GM19238 (cell line): Measurements from ENCODE around the gene BMAL1.
"Not testable (repeated sequence)": the region's sequence is repeated elsewhere in the genome, so short reads cannot be mapped to it uniquely, and the experiment has no call there.

ENCODE experiments used
- DNase-seq: peaks from one replicate; pipeline ENCODE4 v3.0.0; 2011; ENCODE audit warnings: low spot score; ENCODE audit not compliant: insufficient read length

BMAL1 gene

GRCh38 chr11:13277768-13278608 lies at the start of gene BMAL1:
Gene BMAL1, plus strand, starts transcription at chr11:13277790. Its CDS starts 76,519 bp downstream, at chr11:13354309.
- peak; percentile 30 for DNase-seq

- no peak for DNase-seq
Measured at GRCh38 chr11:13228572-13228971, 49.0 kb upstream of the BMAL1 start.

GRCh38 chr11:13229136-13229535 lies 48.5 kb upstream of the BMAL1 start:
- DNase-seq = no peak

- no peak for DNase-seq
Measured at GRCh38 chr11:13229711-13230318, 47.8 kb upstream of the BMAL1 start.

GRCh38 chr11:13233173-13233745 lies 44.3 kb upstream of the BMAL1 start:
- no peak for DNase-seq

- no peak for DNase-seq
Measured at GRCh38 chr11:13235895-13236294, 41.7 kb upstream of the BMAL1 start.

GRCh38 chr11:13236626-13237025 lies 41.0 kb upstream of the BMAL1 start:
- DNase-seq = no peak

- no peak for DNase-seq
Measured at GRCh38 chr11:13237761-13238160, 39.8 kb upstream of the BMAL1 start.

GRCh38 chr11:13238879-13239514 lies 38.6 kb upstream of the BMAL1 start:
- DNase-seq = peak; percentile 13

GRCh38 chr11:13242564-13242963 lies 35.0 kb upstream of the BMAL1 start:
- DNase-seq = no peak

GRCh38 chr11:13247606-13248296 lies 29.8 kb upstream of the BMAL1 start:
- no peak for DNase-seq

GRCh38 chr11:13249177-13249576 lies 28.4 kb upstream of the BMAL1 start:
- DNase-seq = no peak

- no peak for DNase-seq
Measured at GRCh38 chr11:13249992-13250391, 27.6 kb upstream of the BMAL1 start.

- no peak for DNase-seq
Measured at GRCh38 chr11:13251966-13252365, 25.6 kb upstream of the BMAL1 start.

GRCh38 chr11:13252438-13252837 lies 25.2 kb upstream of the BMAL1 start:
- DNase-seq = no peak

- no peak for DNase-seq
Measured at GRCh38 chr11:13256216-13256615, 21.4 kb upstream of the BMAL1 start.

- DNase-seq = not testable (repeated sequence)
Measured at GRCh38 chr11:13258061-13258460, 19.5 kb upstream of the BMAL1 start.

GRCh38 chr11:13258855-13259254 lies 18.7 kb upstream of the BMAL1 start:
- DNase-seq = no peak

- DNase-seq = no peak
Measured at GRCh38 chr11:13259374-13259773, 18.2 kb upstream of the BMAL1 start.

GRCh38 chr11:13260201-13260962 lies 17.2 kb upstream of the BMAL1 start:
- no peak for DNase-seq
